Subcutaneous adipose tissue (tissue), 4 donors: ENCODE data around the gene HEPACAM. TPM values are rescaled to one million over a fixed set of nuclear protein-coding genes. Genes with fewer than 3 reads are reported as not detected.

Experiments used
- total RNA-seq, 4 donors: library from RNA; depleted of rRNA; stranded (reverse); fragments of >200 nt; gene quantifications; one replicate each; pipeline ENCODE4 v1.1.0, GENCODE V29; 2016
- TF ChIP-seq, protein P1 (sequence below): fragments of 450-650 bp; IDR thresholded peaks from one replicate; pipeline ENCODE4 v1.5.1; 2016; ENCODE audit warnings: low read depth, mild to moderate bottlenecking, control low read depth, antibody characterized with exemption, moderate library complexity

HEPACAM gene
- total RNA-seq, 4 donors from 2014 or later: 8.3 to 62.0 (median 13.6) TPM

DNA sequence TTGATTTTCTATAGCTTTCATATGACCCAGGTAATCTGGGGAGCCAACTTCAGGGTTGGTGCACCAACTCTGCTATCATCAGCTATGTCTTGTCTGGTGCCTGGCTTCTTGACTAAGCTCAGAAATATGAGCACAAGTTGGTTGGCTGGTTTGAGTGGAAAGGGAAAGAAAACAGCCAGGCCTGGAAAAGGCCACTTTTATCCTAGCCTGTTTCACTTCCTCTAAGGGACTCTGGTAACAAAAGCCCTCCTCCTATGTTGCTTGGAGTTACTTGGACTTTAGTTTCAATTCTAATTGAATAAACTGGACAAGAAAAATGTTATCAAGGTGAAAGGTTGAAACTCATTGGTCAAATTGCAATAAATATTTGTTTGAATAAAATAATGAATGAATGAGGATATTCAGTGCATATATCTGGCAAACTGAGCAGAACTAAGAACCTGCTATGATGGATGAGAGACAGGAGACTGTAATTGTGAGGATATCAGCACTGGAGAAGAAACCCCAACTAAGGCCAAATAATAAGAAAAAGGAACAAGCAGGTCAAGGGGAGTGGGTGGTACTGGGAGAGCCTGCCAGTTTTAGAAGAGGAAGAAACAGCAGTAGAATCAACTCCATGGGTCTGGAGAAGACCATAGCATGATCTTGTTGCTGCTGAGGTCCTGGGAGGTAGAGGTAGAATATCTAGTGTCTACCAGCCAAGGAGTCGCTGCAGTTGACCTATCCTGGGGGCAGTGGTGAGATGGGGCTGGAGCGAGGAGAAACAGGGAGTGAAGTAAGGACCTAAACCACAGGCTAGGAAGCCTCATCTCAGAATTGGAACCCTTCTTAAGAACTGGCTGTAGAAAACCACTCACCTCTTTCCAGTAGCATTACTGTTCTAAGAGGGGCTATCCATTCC lies 46.4 kb downstream of the HEPACAM start:
- TF ChIP-seq, protein P1, sequence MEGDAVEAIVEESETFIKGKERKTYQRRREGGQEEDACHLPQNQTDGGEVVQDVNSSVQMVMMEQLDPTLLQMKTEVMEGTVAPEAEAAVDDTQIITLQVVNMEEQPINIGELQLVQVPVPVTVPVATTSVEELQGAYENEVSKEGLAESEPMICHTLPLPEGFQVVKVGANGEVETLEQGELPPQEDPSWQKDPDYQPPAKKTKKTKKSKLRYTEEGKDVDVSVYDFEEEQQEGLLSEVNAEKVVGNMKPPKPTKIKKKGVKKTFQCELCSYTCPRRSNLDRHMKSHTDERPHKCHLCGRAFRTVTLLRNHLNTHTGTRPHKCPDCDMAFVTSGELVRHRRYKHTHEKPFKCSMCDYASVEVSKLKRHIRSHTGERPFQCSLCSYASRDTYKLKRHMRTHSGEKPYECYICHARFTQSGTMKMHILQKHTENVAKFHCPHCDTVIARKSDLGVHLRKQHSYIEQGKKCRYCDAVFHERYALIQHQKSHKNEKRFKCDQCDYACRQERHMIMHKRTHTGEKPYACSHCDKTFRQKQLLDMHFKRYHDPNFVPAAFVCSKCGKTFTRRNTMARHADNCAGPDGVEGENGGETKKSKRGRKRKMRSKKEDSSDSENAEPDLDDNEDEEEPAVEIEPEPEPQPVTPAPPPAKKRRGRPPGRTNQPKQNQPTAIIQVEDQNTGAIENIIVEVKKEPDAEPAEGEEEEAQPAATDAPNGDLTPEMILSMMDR: no peak

DNA sequence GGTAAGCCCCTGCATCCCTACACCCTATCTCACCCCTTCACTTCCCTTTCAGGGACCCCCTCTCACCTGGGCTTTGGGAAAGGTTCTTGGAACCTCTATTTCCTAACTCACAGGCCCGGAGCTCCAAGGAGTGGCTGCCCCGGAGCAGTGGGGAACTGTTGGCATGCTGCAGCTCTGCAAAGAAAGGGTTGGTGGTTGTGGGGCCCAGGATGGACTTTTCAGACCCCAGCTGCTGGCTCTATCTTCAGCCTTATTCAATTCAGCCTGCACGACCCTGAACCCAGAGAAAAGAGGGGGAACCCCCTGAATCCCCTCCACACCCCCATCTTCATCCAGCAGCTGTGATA lies 48.2 kb downstream of the HEPACAM start:
- TF ChIP-seq, protein P1: no peak

DNA sequence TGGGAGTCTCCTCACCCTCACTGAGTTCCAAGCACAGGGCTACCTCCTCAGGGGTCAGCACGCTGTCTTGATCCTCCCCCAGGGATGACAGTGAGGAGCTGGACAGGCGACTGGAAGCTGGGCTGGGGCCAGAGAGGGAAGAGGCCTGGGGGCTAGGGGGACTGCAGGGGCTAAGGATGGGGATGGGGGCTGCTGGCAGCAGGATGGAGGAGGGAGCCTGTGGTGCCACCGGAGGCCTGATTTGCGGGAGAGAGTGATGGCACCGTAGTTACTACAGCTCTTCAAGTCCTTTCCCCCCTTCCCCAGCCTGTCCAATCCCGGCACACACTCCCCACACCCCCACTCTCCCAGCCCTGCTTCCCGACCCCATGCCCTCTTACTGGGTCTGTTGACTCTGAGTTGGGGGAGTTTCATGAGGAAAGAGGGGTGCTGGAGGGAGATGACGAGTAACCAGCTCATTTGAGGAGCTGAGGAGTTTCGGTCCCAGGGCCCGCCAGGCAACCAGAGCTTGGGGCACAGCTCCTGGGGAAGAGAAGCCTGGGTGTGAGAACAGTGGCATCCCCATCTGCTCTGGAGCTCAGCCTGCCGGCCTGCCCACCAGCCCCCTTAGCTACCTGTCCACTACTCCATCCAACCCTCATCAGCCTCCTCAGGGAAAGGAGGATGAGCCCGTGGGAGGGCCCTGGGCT lies 48.7 kb downstream of the HEPACAM start:
- TF ChIP-seq, protein P1: no peak

DNA sequence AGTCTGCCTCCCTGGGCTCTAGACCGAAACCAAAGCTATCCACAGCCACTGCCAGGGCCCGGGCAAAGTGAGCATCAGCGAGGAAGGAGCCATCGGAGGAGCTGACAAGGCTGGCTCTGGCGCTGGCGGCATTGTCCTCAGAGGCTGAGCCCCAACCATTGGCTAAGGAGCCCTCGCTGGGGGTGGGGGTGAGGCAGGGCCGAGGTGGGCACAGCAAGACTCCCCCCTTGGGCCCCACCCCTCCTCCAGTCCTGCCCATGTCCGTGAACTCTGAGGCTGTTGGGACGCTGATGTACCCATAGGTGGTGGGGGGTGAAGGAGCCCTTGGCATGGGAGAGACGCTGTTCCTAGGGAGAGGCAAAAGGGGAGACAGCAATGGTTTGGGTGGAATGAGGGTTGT lies 49.4 kb downstream of the HEPACAM start:
- TF ChIP-seq, protein P1: no peak

- TF ChIP-seq, protein P1: no peak
Measured at GRCh38 chr11:124884869-124885479, 50.9 kb downstream of the HEPACAM start.

- TF ChIP-seq, protein P1: no peak
Measured at GRCh38 chr11:124884340-124884739, 51.5 kb downstream of the HEPACAM start.

DNA sequence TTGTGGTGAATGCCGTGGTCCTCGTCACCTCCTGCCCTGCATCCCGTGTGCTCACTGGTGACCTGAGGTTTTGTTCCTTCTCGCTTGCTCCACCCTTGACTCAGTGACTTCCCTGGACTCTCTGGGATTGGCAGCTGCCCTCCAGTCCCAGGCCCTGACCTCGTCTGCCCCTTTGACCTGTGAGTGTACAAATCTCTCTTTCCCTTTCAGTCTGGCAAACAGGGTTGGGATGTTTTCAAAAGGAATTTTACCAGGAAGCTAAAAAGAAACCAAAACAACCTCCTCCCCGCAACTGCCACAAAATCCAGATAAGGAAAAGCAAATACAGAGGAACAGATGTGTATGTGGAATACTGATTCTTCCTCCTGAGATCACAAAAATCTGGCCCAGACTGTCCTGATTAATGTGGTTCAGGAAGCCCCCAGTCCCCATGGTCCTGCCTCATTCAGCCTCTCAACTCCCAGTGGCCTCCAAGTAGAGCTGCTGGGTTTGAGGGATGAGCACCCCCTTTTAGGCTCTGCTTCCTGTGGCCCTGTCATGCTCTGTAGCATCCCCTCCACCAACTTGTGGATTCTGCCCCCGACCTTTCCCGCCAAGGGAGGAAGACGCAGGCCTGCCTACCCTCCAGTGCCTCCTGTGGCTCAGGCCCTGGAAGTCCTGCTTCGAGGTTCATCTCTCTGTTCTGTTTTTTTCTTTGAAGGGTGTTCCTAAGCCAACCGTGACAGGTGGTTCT lies 53.3 kb downstream of the HEPACAM start:
- TF ChIP-seq, protein P1: no peak
